NCI-H510A (cell line): Measurements from ENCODE around the gene NBPF3.
A peak's percentile ranks its signal among the peaks of the same experiment; 100 is the strongest.
"Not testable (repeated sequence)": the region's sequence is repeated elsewhere in the genome, so short reads cannot be mapped to it uniquely, and the experiment has no call there.

Source experiments
- DNase-seq: peaks from one replicate; lab custom pipeline; 2025; lab: John Stamatoyannopoulos, UW

The NBPF3 gene

GRCh38 chr1:21439721-21440629 is at the start of gene NBPF3:
Gene NBPF3 (plus strand): TSS chr1:21440137. CDS start chr1:21445087, 4,950 bp downstream.
- DNase-seq, result peak; percentile 88

GRCh38 chr1:21391497-21391896 is 48.4 kb upstream of the NBPF3 start:
- no peak for DNase-seq

GRCh38 chr1:21392587-21393263 is 47.2 kb upstream of the NBPF3 start:
- no peak for DNase-seq

GRCh38 chr1:21396516-21396915 is 43.4 kb upstream of the NBPF3 start:
- no peak for DNase-seq

GRCh38 chr1:21397813-21398188 is 42.1 kb upstream of the NBPF3 start:
- no peak for DNase-seq

- DNase-seq, result not testable (repeated sequence)
Observed at GRCh38 chr1:21401726-21402346, 38.1 kb upstream of the NBPF3 start.

GRCh38 chr1:21406659-21407058 is 33.3 kb upstream of the NBPF3 start:
- no peak for DNase-seq

- DNase-seq, result not testable (repeated sequence)
Observed at GRCh38 chr1:21409897-21410296, 30.0 kb upstream of the NBPF3 start.

- no peak for DNase-seq
Observed at GRCh38 chr1:21414015-21414414, 25.9 kb upstream of the NBPF3 start.

- DNase-seq, result not testable (repeated sequence)
Observed at GRCh38 chr1:21420378-21420777, 19.6 kb upstream of the NBPF3 start.

GRCh38 chr1:21421307-21421706 is 18.6 kb upstream of the NBPF3 start:
- DNase-seq, result not testable (repeated sequence)

- DNase-seq, result not testable (repeated sequence)
Observed at GRCh38 chr1:21427798-21428480, 12.0 kb upstream of the NBPF3 start.

GRCh38 chr1:21428481-21429073 is 11.4 kb upstream of the NBPF3 start:
- not testable (repeated sequence) for DNase-seq

- DNase-seq, result not testable (repeated sequence)
Observed at GRCh38 chr1:21429210-21429609, 10.7 kb upstream of the NBPF3 start.

- not testable (repeated sequence) for DNase-seq
Observed at GRCh38 chr1:21430875-21431274, 9.1 kb upstream of the NBPF3 start.

- no peak for DNase-seq
Observed at GRCh38 chr1:21434394-21434793, 5.5 kb upstream of the NBPF3 start.

GRCh38 chr1:21435646-21436487 is 4.1 kb upstream of the NBPF3 start:
- DNase-seq, result no peak

GRCh38 chr1:21436488-21437340 is 3.2 kb upstream of the NBPF3 start:
- DNase-seq, result peak; percentile 50

- no peak for DNase-seq
Observed at GRCh38 chr1:21437341-21437640, 2.6 kb upstream of the NBPF3 start.
